Prostate gland (tissue), 2 donors: Measurements from ENCODE around the gene GRB10. TPM values are rescaled to one million over a fixed set of nuclear protein-coding genes. Genes with fewer than 3 reads are reported as not detected.

ENCODE experiments used
- DNase-seq: peaks from one replicate; pipeline ENCODE4 v3.0.0-alpha.2; 2019; ENCODE audit warnings: low spot score
- H3K27ac ChIP-seq, 2 donors: fragments of 200-600 bp; sonication (generic); 2 replicates each; pipeline ENCODE4 v1.5.1; 2017 to 2019
- H3K27me3 ChIP-seq: fragments of 200-600 bp; sonication (generic); replicated peaks from 2 replicates; pipeline ENCODE4 v1.5.1; 2019; ENCODE audit not compliant: insufficient read depth
- H3K36me3 ChIP-seq, 2 donors: fragments of 200-600 bp; sonication (generic); 1 replicate in 1 of 2; 2 replicates in 1 of 2; pipeline versions ENCODE4 v1.5.1 to v1.8.1; 2017 to 2019
- H3K4me1 ChIP-seq: fragments of 200-600 bp; sonication (generic); replicated peaks from 2 replicates; pipeline ENCODE4 v1.5.1; 2019
- H3K4me3 ChIP-seq, 2 donors: fragments of 200-600 bp; sonication (generic); 2 replicates each; pipeline ENCODE4 v1.5.1; 2017 to 2019
- H3K9me3 ChIP-seq: fragments of 200-600 bp; sonication (generic); 2 replicates; pipeline ENCODE4 v1.5.1; 2017
- POLR2A ChIP-seq: fragments of 450-650 bp; IDR thresholded peaks from one replicate; pipeline ENCODE4 v1.6.1; 2016; ENCODE audit warnings: antibody characterized with exemption, mild to moderate bottlenecking
- POLR2AphosphoS5 ChIP-seq: sonication (generic); formaldehyde crosslinking; IDR thresholded peaks from one replicate; pipeline ENCODE4 v1.6.1; 2017; ENCODE audit warnings: antibody characterized with exemption
- WGBS: methylation state at CpG from one replicate; pipeline ENCODE4 v1.1.5; 2018; 5-methylcytosine and 5-hydroxymethylcytosine counted together
- intact Hi-C: fragments of 100-400 bp; cut with DNase I; formaldehyde crosslinking; loops from one replicate; pipeline ENCODE4 v1.14.2; 2022
- total RNA-seq, 2 donors: library from RNA; depleted of rRNA; stranded (reverse); fragments of >200 nt; gene quantifications; one replicate each; pipeline ENCODE4 v1.1.0, GENCODE V29; 2016
- TF ChIP-seq, protein P1 (sequence below), 4 experiments: fragments of 200-600 bp in 2 of 4; fragments of 450-650 bp in 2 of 4; sonication (generic) in 2 of 4; IDR thresholded peaks; 1 replicate in 3 of 4; 2 replicates in 1 of 4; pipeline ENCODE4 v1.5.1; 2016 to 2019; ENCODE audit warnings: antibody characterized with exemption in 4 of 4, mild to moderate bottlenecking in 2 of 4, moderate library complexity in 2 of 4

Gene GRB10
- total RNA-seq, 2 donors from 2014 or later: 54.3 to 63.1 TPM

DNA sequence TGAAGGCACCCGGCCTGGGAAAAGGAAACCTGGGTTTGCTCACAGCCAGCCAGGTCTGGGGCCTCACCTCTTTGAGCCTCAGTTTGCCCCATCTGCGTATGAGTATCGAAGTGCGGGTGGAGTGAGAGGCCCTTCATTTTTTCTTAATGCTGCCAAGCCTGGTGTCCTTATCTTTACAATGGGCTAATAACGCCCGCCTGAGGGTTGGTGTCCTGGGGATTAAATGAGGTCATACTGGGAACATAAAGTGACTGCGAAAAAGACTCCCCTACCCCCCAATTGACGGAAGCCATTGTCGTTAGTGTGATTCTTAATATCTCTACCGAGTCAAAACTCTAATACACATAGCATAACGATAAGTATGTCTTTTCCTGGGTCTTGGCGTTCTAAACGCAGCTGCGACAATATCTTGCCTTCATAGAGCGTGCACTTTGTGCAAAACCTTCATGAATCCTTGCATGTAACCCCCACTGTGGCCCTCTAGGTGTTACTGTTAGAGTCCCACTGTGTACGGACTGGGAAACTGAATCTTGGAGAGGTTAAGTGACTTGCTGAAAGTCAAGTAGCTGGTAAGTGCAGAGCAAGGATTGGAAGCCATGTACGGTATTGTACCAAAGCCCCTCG lies 11.4 kb upstream of the GRB10 start:
- peak overlapping the region; percentile 60 to 67 for H3K4me3 ChIP-seq
- no peaks in the 10 kb centered on the region for H3K9me3 ChIP-seq
- 73% methylated on average over 18 of the region's 18 CpGs for WGBS
- H3K27me3 ChIP-seq: no peaks in the 10 kb centered on the region
- DNase-seq: no peak
- no peaks in the 10 kb centered on the region for H3K4me1 ChIP-seq
- TF ChIP-seq POLR2AphosphoS5 (no peak), POLR2A (no peak)
- TF ChIP-seq, protein P1, sequence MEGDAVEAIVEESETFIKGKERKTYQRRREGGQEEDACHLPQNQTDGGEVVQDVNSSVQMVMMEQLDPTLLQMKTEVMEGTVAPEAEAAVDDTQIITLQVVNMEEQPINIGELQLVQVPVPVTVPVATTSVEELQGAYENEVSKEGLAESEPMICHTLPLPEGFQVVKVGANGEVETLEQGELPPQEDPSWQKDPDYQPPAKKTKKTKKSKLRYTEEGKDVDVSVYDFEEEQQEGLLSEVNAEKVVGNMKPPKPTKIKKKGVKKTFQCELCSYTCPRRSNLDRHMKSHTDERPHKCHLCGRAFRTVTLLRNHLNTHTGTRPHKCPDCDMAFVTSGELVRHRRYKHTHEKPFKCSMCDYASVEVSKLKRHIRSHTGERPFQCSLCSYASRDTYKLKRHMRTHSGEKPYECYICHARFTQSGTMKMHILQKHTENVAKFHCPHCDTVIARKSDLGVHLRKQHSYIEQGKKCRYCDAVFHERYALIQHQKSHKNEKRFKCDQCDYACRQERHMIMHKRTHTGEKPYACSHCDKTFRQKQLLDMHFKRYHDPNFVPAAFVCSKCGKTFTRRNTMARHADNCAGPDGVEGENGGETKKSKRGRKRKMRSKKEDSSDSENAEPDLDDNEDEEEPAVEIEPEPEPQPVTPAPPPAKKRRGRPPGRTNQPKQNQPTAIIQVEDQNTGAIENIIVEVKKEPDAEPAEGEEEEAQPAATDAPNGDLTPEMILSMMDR (IDR thresholded peaks at IDR 0.05): no peak
- intact Hi-C loops: loop anchor here (5.0 to 10.0 kb wide), 3 partner anchors 112 to 327 kb away; no protein-coding TSS in a partner anchor
- peak overlapping the region; percentile 81 to 83 for H3K27ac ChIP-seq
- no peaks in the 10 kb centered on the region for H3K36me3 ChIP-seq

DNA sequence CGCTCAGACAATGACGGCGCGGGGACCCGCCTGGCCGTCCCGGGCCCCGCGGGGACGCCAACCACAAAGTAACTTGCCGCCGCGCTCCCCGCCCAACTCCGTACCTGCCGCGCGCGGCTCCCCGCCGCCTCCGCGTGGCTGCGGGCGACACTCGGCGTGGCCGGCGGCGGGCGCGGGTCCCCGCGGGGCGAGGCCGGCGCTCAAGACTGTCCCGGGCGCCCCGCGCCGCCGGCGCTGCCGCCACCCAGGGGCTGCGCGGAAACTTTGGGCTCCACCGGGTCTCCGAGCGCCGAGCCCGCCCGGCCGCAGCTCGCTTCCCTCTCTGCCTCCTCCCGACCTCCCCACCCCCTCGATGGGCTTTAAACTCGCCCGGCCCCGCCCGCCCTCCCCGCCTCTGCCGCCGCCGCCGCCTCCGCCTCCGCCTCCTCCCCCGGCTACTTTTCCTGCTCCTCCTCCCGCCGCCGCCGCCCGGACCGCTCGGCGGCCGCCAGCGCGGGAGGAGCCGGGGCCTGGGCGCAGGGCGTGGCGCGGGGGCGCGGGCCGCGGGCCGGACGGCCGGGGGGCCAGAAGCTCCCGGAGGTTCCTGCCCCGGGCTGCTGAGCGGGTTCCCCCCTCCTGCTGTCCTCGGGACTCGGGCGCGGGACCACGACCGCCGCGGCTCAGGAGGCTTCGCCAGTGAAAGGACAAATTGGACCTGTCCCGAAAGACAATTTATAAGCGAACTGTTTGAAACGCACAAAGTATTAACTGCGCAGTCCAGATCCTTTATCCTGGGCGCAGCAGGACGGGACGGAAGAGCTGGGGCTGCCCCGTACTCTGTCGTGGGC lies 10.6 kb upstream of the GRB10 start:
- no peaks in the 10 kb centered on the region for H3K27me3 ChIP-seq
- intact Hi-C loops: loop anchor here (5.0 to 10.0 kb wide), 3 partner anchors 111 to 326 kb away; no protein-coding TSS in a partner anchor
- peak overlapping the region; percentile 81 to 83 for H3K27ac ChIP-seq
- peak overlapping the region; percentile 60 to 67 for H3K4me3 ChIP-seq
- no peaks in the 10 kb centered on the region for H3K36me3 ChIP-seq
- TF ChIP-seq POLR2A: no peak
- TF ChIP-seq, protein P1 (IDR thresholded peaks at IDR 0.05): no peak
- TF ChIP-seq POLR2AphosphoS5: no peak
- H3K4me1 ChIP-seq: no peaks in the 10 kb centered on the region
- 2% methylated on average over 63 of the region's 113 CpGs for WGBS
- peak; percentile 65 for DNase-seq
- H3K9me3 ChIP-seq: no peaks in the 10 kb centered on the region

DNA sequence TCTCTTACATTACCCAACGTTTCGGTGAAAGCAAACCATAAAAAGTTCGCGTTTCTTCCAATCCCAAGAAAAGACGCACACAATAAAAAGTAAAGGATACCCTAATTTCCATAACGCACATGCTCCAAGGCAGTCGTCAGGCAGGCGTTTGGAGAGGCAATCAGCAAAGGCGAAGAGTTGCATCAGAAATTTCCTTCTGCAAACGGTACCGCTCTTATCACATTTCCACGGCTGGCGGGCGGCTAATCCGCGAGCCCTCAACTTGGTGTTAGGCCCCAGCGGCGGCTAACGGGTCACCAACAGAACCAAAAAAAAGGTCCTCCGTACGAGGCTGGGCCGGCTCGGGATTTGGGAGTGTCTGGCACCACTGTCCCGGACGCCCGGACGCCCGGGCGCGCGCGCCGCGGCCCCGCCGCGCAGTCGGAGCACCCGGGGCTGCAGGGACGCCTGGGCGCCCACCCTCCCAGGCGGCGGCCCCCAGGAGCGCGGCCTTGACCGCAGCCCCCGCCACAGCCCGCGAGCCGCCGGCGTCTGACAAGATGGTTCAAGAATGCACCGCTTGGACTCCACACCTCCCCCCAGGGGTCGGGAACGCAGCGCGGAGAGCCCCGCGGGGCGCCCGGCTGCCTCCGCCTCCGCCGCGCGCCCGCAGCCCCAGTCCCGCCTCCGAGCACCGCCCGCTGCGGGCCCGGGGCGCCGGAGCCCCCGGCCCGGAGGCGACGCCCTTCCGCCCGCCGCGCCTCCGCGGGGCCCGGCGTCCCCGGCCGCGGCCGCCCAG lies 9.8 kb upstream of the GRB10 start:
- Histone ChIP-seq H3K4me3 (peak overlapping the region; percentile 60 to 67), H3K27me3 (no peaks in the 10 kb centered on the region), H3K4me1 (no peaks in the 10 kb centered on the region), H3K36me3 (no peaks in the 10 kb centered on the region), H3K9me3 (no peaks in the 10 kb centered on the region), H3K27ac (peak overlapping the region; percentile 81 to 83)
- no peak for TF ChIP-seq POLR2A
- peak; percentile 1 for TF ChIP-seq POLR2AphosphoS5
- TF ChIP-seq, protein P1 (IDR thresholded peaks at IDR 0.05): no peak
- intact Hi-C loops: loop anchor here (5.0 to 10.0 kb wide), 3 partner anchors 110 to 325 kb away; no protein-coding TSS in a partner anchor
- 2% methylated on average over 45 of the region's 91 CpGs for WGBS
- no peak for DNase-seq

DNA sequence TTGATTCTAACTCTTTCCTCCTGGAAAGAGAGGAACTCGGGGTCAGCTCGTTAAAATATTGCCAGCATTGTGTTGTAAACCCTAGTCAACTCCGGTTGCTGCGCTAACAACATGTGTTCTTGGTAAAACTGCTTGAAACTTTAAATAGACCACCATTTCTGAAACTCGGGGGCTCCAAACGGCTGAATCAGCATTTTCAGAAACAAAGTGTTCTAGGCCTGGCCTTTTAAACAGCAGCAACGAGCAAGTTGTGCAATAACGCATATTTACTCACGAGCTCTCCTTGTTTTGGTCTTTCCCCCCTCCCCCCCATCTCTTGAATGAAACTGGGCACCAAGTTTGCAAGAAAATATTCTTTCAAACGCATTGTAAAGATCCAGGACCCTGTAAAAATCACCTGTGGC lies 9.2 kb upstream of the GRB10 start:
- peak; percentile 40 for TF ChIP-seq POLR2AphosphoS5
- TF ChIP-seq POLR2A: no peak
- Histone ChIP-seq H3K9me3 (no peaks in the 10 kb centered on the region), H3K4me1 (no peaks in the 10 kb centered on the region), H3K4me3 (peak overlapping the region; percentile 60 to 67), H3K27ac (peak overlapping the region; percentile 81 to 83), H3K36me3 (no peaks in the 10 kb centered on the region), H3K27me3 (no peaks in the 10 kb centered on the region)
- DNase-seq: peak; percentile 38
- 23% methylated on average over 10 of the region's 10 CpGs for WGBS
- intact Hi-C loops: loop anchor here (5.0 to 10.0 kb wide), 3 partner anchors 110 to 325 kb away; no protein-coding TSS in a partner anchor
